Stimulated activated CD8-positive, alpha-beta memory T cell treated with anti-CD3 and anti-CD28 coated beads, Interleukin-15, amount 100 ng/mL, for 48 hours (primary cell): ENCODE measurements around the gene ITPRIP.

Source experiments
- DNase-seq, 2 donors: peaks; one replicate each; pipeline ENCODE4 v3.0.0-alpha.2; 2020; ENCODE audit warnings: low read depth in 2 of 2

ITPRIP gene

DNA sequence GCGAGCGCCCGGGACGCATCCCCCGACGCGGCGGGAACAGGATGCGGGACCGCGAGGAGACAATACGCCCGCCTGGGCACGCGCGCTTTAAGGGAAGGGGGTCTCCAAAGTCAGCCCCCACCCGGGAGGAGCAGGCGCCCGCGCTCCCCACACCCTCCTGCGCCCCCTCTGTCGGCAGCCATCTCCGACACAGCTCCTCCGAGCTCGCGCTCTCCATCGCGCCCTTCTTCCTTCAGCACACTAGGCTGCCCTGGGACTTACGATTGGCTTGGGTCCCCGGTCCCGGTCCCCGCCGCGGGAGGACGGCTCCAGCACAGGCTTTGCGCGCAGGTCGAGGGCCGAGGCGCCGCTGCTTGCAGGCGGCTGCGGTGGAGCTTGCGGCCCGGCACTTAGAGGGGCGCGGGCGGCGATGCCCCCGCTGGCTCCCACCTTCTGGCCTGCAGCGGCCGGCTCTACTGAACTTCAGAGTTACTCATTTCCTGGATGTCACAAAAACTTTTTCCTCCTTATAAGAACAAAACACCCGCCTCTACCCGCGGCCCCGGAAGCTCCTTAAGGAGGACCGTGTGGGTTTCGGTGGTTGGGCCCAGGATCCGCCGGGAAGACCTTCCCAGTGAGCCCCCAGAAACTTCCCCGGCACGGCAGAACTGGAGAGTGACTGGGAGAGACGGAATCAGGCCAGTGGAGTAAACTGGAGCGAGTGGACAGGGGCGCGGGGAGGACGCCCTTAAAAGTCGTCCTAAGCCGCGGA is at the start of gene ITPRIP:
TSS of gene ITPRIP (minus strand) at position 481 of the 751 bp plus-strand sequence. CDS start 22,414 bp downstream, outside the sequence.
- DNase-seq: peak; percentile 59 to 61

DNA sequence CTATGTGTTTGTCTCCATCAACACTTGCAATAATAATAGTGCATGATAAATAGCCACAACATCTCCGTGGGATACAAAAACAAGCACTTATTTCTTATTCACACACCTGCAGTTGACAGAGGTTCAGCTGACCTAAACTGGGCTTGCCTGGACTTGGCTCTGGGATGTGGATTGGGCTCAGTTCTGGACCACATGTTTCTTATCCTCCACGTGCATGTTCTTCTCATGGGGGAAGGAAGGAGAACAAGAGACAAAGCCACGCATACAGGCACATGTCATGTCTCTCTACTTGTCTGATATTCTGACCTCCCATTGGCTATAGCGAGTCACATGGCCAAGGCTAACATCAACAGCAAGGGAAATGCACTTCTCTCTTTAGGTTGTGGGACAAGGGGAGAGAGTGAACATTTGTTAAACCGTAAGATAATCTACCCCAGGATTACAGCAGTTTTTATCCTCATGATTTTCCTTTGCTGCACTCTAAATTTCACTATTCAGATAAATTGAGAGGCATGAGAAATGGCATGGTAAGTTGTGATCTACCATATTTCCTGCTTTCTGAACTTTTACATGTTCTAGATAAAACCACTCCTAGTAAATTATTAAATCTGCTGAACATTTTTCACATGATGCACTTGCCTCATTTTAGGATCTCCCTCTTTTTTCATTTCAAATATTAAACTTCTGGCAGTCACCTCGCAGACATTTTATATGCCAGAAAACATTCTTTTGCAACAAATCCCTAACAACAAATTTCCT is 49.0 kb upstream of the ITPRIP start:
- no peak for DNase-seq

DNA sequence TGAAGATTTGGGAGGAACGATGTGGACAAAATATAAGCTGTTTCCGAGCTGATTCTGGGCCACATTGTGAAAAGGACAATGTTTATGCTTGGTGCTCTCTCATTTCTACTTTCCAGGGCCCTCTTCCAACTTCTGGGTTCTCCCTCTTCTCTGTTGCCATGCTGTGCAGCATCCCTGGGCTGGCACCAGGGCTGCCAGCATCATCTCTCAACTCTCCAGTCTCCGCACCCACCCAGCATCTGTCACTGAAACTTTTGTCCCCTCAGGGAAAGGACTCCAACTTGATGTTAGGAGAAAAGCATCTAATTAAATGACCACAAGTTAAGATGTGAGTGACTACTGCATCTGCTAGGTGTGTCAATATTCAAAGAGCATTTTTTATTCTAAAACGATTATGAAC is 42.1 kb upstream of the ITPRIP start:
- DNase-seq: no peak

- no peak for DNase-seq
Observed at GRCh38 chr10:104376784-104377300, 38.6 kb upstream of the ITPRIP start.

GRCh38 chr10:104374591-104374990 is 36.3 kb upstream of the ITPRIP start:
- DNase-seq: no peak

- DNase-seq: no peak
Observed at GRCh38 chr10:104371753-104372152, 33.5 kb upstream of the ITPRIP start.

- DNase-seq: no peak
Observed at GRCh38 chr10:104368381-104368780, 30.1 kb upstream of the ITPRIP start.

DNA sequence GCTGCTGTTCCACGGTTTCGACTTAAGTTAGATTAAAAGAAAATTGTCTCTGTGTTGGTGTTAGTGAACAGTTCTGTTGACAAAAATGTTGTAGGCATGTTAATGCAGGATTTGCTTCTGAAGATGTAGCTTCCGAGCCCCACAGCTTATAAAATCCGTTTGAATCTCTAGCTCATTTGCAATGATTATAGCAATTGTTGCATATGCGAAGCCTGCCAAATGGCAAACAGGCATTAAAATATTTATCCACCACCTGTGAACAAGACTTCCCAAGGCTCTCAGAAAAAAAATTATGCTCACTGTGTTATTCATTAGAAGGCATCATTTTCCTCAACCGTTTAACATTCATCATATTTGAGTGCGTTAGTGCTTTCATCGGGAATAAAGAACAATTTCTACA is 29.6 kb upstream of the ITPRIP start:
- DNase-seq: no peak

GRCh38 chr10:104359811-104360210 is 21.5 kb upstream of the ITPRIP start:
- DNase-seq: no peak

DNA sequence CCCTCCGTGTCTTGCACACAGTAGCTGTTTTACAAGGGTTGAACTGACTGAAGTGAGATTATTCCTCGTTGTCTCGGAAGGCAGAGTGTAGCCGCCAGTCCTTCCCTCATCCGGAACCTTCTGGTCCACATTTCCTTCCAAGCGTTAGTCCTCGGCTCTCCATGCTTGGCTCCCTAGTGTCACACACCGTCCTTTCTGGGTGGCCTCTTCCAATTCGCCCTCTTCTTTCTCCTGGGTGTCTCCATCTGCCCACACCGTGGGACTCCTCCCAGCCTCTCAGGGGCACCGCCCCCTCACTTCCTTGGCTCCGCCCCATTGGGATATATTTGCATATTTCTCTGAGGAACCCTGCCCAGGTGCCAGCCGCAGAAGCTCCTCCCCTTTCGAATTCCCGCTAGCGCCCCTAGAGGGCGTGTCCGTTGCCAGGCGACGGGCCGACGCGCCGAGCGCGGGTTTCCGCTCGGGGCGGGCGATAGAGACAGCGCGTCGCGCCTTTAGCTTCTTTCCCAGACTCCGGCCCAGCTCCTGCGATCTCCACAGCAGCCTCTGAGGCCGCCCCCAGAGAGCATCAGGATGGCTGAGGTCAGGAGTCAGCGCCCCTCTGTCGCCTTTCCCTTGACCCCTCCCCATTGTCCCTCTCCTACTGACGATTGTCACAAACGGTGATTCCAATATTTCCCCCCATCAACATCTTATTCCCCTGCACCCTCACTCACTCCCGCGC is 15.2 kb upstream of the ITPRIP start, which contains the start of gene CFAP58:
TSS of gene CFAP58 (plus strand) at position 509 of the 724 bp plus-strand sequence. CDS start at position 574, 65 bp downstream.
- DNase-seq: peak; percentile 80 to 81

- no peak for DNase-seq
Observed at GRCh38 chr10:104351919-104352318, 13.7 kb upstream of the ITPRIP start.

GRCh38 chr10:104351061-104351702 is 12.9 kb upstream of the ITPRIP start:
- no peak for DNase-seq

- DNase-seq: no peak
Observed at GRCh38 chr10:104350127-104350635, 11.9 kb upstream of the ITPRIP start.

- DNase-seq: no peak
Observed at GRCh38 chr10:104349623-104350126, 11.4 kb upstream of the ITPRIP start.

GRCh38 chr10:104348601-104349000 is 10.3 kb upstream of the ITPRIP start:
- DNase-seq: no peak

- no peak for DNase-seq
Observed at GRCh38 chr10:104347295-104348045, 9.2 kb upstream of the ITPRIP start.

GRCh38 chr10:104345941-104346340 is 7.7 kb upstream of the ITPRIP start:
- DNase-seq: no peak

- no peak for DNase-seq
Observed at GRCh38 chr10:104345515-104345914, 7.2 kb upstream of the ITPRIP start.

GRCh38 chr10:104344219-104344618 is 6.0 kb upstream of the ITPRIP start:
- no peak for DNase-seq

- DNase-seq: no peak
Observed at GRCh38 chr10:104342941-104343411, 4.7 kb upstream of the ITPRIP start.
